ENCODE results near the gene PRR20A.

- TF ChIP-seq EZH2 (IDR thresholded peaks at IDR 0.05; ENCODE audit: low read length, unreplicated experiment): no peak
- TF ChIP-seq CTCF (conservative IDR thresholded peaks at IDR 0.05; ENCODE audit: low read depth, low read length): no peak
Measured at GRCh38 chr13:57123681-57124080, 17.0 kb upstream of the PRR20A start.

Measured in PC-3 (cell line).